SK-N-SH (cell line): ENCODE results near the gene LUC7L3. TPM values are rescaled to one million over a fixed set of nuclear protein-coding genes. Genes with fewer than 3 reads are reported as not detected.

Experiments used
- CTCF ChIA-PET: fragments of 300-600, 350-600 bp; formaldehyde crosslinking; extraction: SDS; loops from one replicate; lab custom pipeline; 2021; lab: Yijun Ruan, JAX
- POLR2A ChIA-PET: fragments of 350-600 bp; sonication (Branson Sonifier 250); formaldehyde crosslinking; extraction: SDS; loops from one replicate; lab custom pipeline; 2020; ENCODE audit warnings: antibody characterized with exemption, inconsistent platforms; lab: Yijun Ruan, JAX
- DNase-seq: peaks from one replicate; pipeline ENCODE4 v3.0.0; 2012
- H2AFZ ChIP-seq: fragments of 200-600 bp; sonication (generic); 2 replicates; pipeline ENCODE4 v1.8.1; 2016; ENCODE audit warnings: antibody characterized with exemption, mild to moderate bottlenecking, low read depth
- H3F3A ChIP-seq: fragments of 200-600 bp; sonication (generic); replicated peaks from 2 replicates; pipeline ENCODE3; 2016; ENCODE audit warnings: antibody characterized with exemption, mild to moderate bottlenecking; ENCODE audit not compliant: insufficient read depth
- H3K27ac ChIP-seq, 2 experiments: fragments of 200-500 bp in 1 of 2; fragments of 200-600 bp in 1 of 2; sonication (Bioruptor generic) in 1 of 2; sonication (generic), shearing (Covaris generic) in 1 of 2; 2 replicates each; pipeline versions ENCODE4 v1.5.1 to v1.6.1; 2014 to 2016; ENCODE audit warnings: low read depth in 2 of 2, inconsistent platforms in 1 of 2, low read length in 1 of 2, mild to moderate bottlenecking in 1 of 2, mixed read lengths in 1 of 2
- H3K27me3 ChIP-seq: fragments of 200-600 bp; sonication (generic), shearing (Covaris generic); 2 replicates; pipeline ENCODE4 v1.6.1; 2016; ENCODE audit warnings: mixed run types; ENCODE audit not compliant: insufficient read depth
- H3K36me3 ChIP-seq, 2 experiments: fragments of 200-500 bp in 1 of 2; fragments of 200-600 bp in 1 of 2; sonication (Bioruptor generic) in 1 of 2; sonication (generic) in 1 of 2; replicated peaks in 1 of 2; 2 replicates each; pipeline versions ENCODE3 to v1.5.1; 2014 to 2016; ENCODE audit warnings: low read length in 1 of 2, mild to moderate bottlenecking in 1 of 2; ENCODE audit not compliant: insufficient read depth in 2 of 2, control insufficient read depth in 1 of 2
- H3K4me1 ChIP-seq, 2 experiments: fragments of 200-500 bp in 1 of 2; fragments of 200-600 bp in 1 of 2; sonication (Bioruptor generic) in 1 of 2; sonication (generic), shearing (Covaris generic) in 1 of 2; 2 replicates each; pipeline versions ENCODE4 v1.5.1 to v1.6.1; 2014 to 2016; ENCODE audit warnings: low read depth in 1 of 2, low read length in 1 of 2, mixed run types in 1 of 2; ENCODE audit not compliant: insufficient read depth in 2 of 2, control insufficient read depth in 1 of 2
- H3K4me2 ChIP-seq: fragments of 200-600 bp; sonication (generic), shearing (Covaris generic); 2 replicates; pipeline ENCODE4 v1.6.1; 2017; ENCODE audit warnings: mixed run types
- H3K4me3 ChIP-seq, 2 experiments: fragments of 200-500 bp in 1 of 2; fragments of 200-600 bp in 1 of 2; sonication (Bioruptor generic) in 1 of 2; sonication (generic), shearing (Covaris generic) in 1 of 2; 2 replicates each; pipeline versions ENCODE4 v1.5.1 to v1.8.1; 2014 to 2016; ENCODE audit warnings: low read depth in 2 of 2, inconsistent platforms in 1 of 2, low read length in 1 of 2, mild to moderate bottlenecking in 1 of 2, mixed read lengths in 1 of 2, moderate library complexity in 1 of 2
- H3K79me2 ChIP-seq: fragments of 200-600 bp; sonication (generic); 2 replicates; pipeline ENCODE4 v1.8.1; 2017; ENCODE audit warnings: mild to moderate bottlenecking; ENCODE audit not compliant: insufficient read depth
- H3K9ac ChIP-seq: fragments of 200-600 bp; sonication (generic); 2 replicates; pipeline ENCODE4 v1.6.1; 2017; ENCODE audit warnings: mixed run types
- H3K9me2 ChIP-seq: fragments of 200-600 bp; sonication (generic); 2 replicates; pipeline ENCODE4 v1.6.1; 2017; ENCODE audit warnings: mixed run types
- H3K9me3 ChIP-seq: fragments of 200-600 bp; sonication (generic); 2 replicates; pipeline ENCODE4 v1.6.1; 2017; ENCODE audit warnings: mixed run types, mild to moderate bottlenecking, moderate library complexity
- H4K20me1 ChIP-seq: fragments of 200-600 bp; sonication (generic); 2 replicates; pipeline ENCODE4 v1.6.1; 2017; ENCODE audit warnings: mild to moderate bottlenecking, mixed run types; ENCODE audit not compliant: insufficient read depth
- EP300 ChIP-seq, 2 experiments: IDR thresholded peaks; 2 replicates each; pipeline versions ENCODE4 v1.4.0 to v1.6.1; 2012; ENCODE audit warnings: borderline replicate concordance in 1 of 2, low read depth in 1 of 2, low read length in 1 of 2
- EZH2phosphoT487 ChIP-seq: fragments of 200-600 bp; sonication (generic); IDR thresholded peaks from 2 replicates; pipeline ENCODE4 v1.6.1; 2017; ENCODE audit warnings: low read depth, mixed run types, mild to moderate bottlenecking, antibody characterized with exemption, moderate library complexity, borderline replicate concordance
- JUND ChIP-seq: IDR thresholded peaks from 2 replicates; pipeline ENCODE4 v1.4.0; 2012
- MEF2A ChIP-seq: IDR thresholded peaks from 2 replicates; pipeline ENCODE4 v1.4.0; 2012; ENCODE audit warnings: low read depth, borderline replicate concordance
- NRF1 ChIP-seq: IDR thresholded peaks from 2 replicates; pipeline ENCODE4 v1.6.1; 2012; ENCODE audit warnings: low read depth, mild to moderate bottlenecking, low read length
- PBX3 ChIP-seq: IDR thresholded peaks from 2 replicates; pipeline ENCODE4; 2012
- RAD21 ChIP-seq: IDR thresholded peaks from 2 replicates; pipeline ENCODE4 v1.6.1; 2012; ENCODE audit warnings: mild to moderate bottlenecking, low read length
- REST ChIP-seq: IDR thresholded peaks from 2 replicates; pipeline ENCODE4 v1.6.1; 2012; ENCODE audit warnings: mild to moderate bottlenecking, low read depth, low read length, moderate library complexity
- RFX5 ChIP-seq: IDR thresholded peaks from 2 replicates; pipeline ENCODE4 v1.6.1; 2012; ENCODE audit warnings: mild to moderate bottlenecking, improper control_type of control experiment, low read length
- RXRA ChIP-seq: IDR thresholded peaks from 2 replicates; pipeline ENCODE4 v1.4.0; 2012; ENCODE audit warnings: low read depth, mild to moderate bottlenecking, borderline replicate concordance
- SIN3A ChIP-seq: IDR thresholded peaks from 2 replicates; pipeline ENCODE4 v1.6.1; 2012; ENCODE audit warnings: low read depth, mild to moderate bottlenecking, low read length, moderate library complexity, borderline replicate concordance
- TCF12 ChIP-seq: IDR thresholded peaks from 2 replicates; pipeline ENCODE4 v1.4.0; 2012
- TEAD4 ChIP-seq: IDR thresholded peaks from 2 replicates; pipeline ENCODE4 v1.4.0; 2012; ENCODE audit warnings: mild to moderate bottlenecking, borderline replicate concordance; ENCODE audit not compliant: insufficient read depth
- YY1 ChIP-seq: IDR thresholded peaks from 2 replicates; pipeline ENCODE4 v1.4.0; 2012; ENCODE audit warnings: low read depth, mild to moderate bottlenecking
- ZBTB33 ChIP-seq: IDR thresholded peaks from 2 replicates; pipeline ENCODE4 v1.4.0; 2012; ENCODE audit warnings: low read depth, borderline replicate concordance
- WGBS: methylation state at CpG from one replicate; pipeline ENCODE4 v1.1.6; 2017; ENCODE audit warnings: low lambda C conversion rate; 5-methylcytosine and 5-hydroxymethylcytosine counted together
- polyA plus RNA-seq, 3 experiments: library from polyadenylated mRNA; depleted of rRNA; stranded (reverse); fragments of >200 nt; gene quantifications; 2 replicates each; pipeline ENCODE4 v1.2.3, GENCODE V29; 2012
- TF ChIP-seq, protein P1 (sequence below): fragments of 150-350 bp; IDR thresholded peaks from 2 replicates; pipeline ENCODE4 v1.6.1; 2016; ENCODE audit warnings: mild to moderate bottlenecking, low read depth, low read length
- TF ChIP-seq, protein P2 (sequence below): fragments of 200-600 bp; sonication (generic); IDR thresholded peaks from 2 replicates; pipeline ENCODE4 v1.6.1; 2017; ENCODE audit warnings: antibody characterized with exemption, mild to moderate bottlenecking, moderate library complexity

The LUC7L3 gene
- polyA plus RNA-seq, 1 of the 3 experiments (the other 2 are of a cell fraction) = 154 TPM

DNA sequence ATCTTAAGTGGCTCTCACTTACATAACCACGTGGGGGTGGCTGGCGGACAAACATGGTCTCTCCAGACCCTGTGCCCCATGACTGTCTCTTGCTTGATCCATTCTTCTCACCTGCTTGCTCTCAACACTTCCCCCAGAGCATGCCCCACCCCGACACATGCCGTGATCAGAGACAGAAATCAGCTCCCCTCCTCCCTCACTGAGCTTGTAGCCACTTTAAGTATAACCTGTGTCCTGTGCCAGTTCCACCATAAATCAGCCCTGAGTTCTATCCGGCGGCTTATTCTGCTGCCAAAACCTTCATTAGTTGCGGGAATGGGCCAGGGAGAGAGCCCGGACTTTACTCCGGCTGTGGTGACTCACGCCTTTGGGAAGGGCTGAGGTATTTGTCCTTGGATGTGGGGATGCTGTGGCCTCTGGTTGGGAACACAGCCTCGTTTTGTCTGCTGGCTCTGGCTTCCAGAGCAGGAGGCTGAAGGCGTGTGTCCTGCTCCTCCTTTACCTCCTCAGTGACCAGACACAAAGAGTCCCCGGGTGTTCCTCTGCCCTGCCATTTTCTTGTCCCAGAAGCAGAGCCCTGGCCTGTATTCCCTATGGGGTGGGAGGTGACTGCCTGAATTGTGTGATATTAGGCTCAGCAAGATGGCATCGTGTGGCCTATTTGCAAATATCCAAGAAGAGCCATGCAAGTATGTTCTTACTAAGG is 32.8 kb upstream of the LUC7L3 start (continued):
- TF ChIP-seq, protein P1, sequence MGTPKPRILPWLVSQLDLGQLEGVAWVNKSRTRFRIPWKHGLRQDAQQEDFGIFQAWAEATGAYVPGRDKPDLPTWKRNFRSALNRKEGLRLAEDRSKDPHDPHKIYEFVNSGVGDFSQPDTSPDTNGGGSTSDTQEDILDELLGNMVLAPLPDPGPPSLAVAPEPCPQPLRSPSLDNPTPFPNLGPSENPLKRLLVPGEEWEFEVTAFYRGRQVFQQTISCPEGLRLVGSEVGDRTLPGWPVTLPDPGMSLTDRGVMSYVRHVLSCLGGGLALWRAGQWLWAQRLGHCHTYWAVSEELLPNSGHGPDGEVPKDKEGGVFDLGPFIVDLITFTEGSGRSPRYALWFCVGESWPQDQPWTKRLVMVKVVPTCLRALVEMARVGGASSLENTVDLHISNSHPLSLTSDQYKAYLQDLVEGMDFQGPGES = no peak
- TF ChIP-seq RFX5 (no peak), TEAD4 (peak; percentile 82), JUND (peak; percentile 95), RXRA (peak; percentile 76; the same call in 1 of the 2 replicates), NRF1 (no peak), SIN3A (peak; percentile 73; the same call in 1 of the 2 replicates)
- TF ChIP-seq, protein P2, sequence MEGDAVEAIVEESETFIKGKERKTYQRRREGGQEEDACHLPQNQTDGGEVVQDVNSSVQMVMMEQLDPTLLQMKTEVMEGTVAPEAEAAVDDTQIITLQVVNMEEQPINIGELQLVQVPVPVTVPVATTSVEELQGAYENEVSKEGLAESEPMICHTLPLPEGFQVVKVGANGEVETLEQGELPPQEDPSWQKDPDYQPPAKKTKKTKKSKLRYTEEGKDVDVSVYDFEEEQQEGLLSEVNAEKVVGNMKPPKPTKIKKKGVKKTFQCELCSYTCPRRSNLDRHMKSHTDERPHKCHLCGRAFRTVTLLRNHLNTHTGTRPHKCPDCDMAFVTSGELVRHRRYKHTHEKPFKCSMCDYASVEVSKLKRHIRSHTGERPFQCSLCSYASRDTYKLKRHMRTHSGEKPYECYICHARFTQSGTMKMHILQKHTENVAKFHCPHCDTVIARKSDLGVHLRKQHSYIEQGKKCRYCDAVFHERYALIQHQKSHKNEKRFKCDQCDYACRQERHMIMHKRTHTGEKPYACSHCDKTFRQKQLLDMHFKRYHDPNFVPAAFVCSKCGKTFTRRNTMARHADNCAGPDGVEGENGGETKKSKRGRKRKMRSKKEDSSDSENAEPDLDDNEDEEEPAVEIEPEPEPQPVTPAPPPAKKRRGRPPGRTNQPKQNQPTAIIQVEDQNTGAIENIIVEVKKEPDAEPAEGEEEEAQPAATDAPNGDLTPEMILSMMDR = no peak

DNA sequence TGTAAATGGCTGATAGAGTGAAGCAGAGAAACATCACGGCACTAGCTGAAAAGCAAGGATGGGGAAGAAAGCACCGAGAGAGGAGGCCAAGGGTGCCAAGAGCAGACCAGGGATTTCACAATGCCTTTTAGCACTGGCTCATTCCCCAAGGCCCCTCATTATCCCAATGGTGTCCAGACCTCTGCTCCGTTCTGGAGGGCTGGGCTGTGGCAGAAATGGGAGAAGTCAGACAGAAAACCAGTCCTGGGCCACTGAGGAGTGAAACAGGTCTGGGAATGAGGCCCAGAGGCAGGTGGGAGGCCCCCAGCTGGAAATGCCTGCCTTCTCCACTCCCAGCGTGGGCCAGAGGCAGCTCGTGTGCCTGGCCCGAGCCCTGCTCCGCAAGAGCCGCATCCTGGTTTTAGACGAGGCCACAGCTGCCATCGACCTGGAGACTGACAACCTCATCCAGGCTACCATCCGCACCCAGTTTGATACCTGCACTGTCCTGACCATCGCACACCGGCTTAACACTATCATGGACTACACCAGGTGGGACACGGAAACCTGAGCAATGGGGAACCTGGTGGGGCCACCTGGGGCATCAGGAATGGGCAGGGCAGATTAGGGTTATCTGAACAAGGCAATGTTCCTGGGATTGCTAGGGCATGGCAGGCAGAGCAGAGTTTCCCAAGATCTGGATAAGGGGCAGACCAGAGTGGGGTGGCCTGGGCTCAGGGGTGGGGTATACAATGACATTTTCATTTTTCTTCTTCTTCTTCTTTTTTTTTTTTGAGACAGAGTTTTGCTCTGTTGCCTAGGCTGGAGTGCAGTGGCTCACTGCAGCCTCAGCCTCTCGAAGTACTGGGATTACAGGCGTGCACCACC is 32.0 kb upstream of the LUC7L3 start:
- peaks cover 8 to 13% of the 10 kb centered on the region in 2 experiments for H3K36me3 ChIP-seq
- H3F3A ChIP-seq = peaks cover 31% of the 10 kb centered on the region
- H3K27me3 ChIP-seq = no peaks in the 10 kb centered on the region
- peak overlapping the region; percentile 16; the same call in 1 of the 2 replicates for H3K9ac ChIP-seq
- H3K4me2 ChIP-seq = peak overlapping the region; percentile 28; the same call in 1 of the 2 replicates
- peak overlapping the region; percentile 77 to 85 for H3K27ac ChIP-seq
- WGBS = 81% methylated on average over 16 of the region's 16 CpGs
- peak overlapping the region; percentile 48; the same call in 1 of the 2 replicates for H2AFZ ChIP-seq
- POLR2A ChIA-PET = no interaction called here
- no peaks in the 10 kb centered on the region for H3K9me2 ChIP-seq
- no peaks in the 10 kb centered on the region for H3K79me2 ChIP-seq
- no peaks in the 10 kb centered on the region for H4K20me1 ChIP-seq
- CTCF ChIA-PET = interaction anchor here (1.0 to 21.2 kb wide), 5 partner anchors 11 to 140 kb away, joined by 3 to 799 read pairs (median 108); partner anchors contain the start of genes ABCC3 and SPATA20
- H3K4me1 ChIP-seq = peaks cover 31 to 47% of the 10 kb centered on the region in 2 experiments; a peak in 3 of 4 replicates
- H3K9me3 ChIP-seq = no peaks in the 10 kb centered on the region
- peak; percentile 51 for DNase-seq
- no peak overlapping the region for H3K4me3 ChIP-seq
- TF ChIP-seq EZH2phosphoT487 (no peak), EP300 (IDR thresholded peaks at IDR 0.05; ENCODE audit: borderline replicate concordance in 1 of 2, low read depth in 1 of 2, low read length in 1 of 2) (no peak), MEF2A (no peak), RAD21 (no peak), SIN3A (no peak), ZBTB33 (no peak), YY1 (no peak), TCF12 (no peak), NRF1 (no peak), RFX5 (no peak), PBX3 (no peak), REST (no peak)
